ENCODE results near the gene AADACL2.
"Not testable (repeated sequence)": the region's sequence is repeated elsewhere in the genome, so short reads cannot be mapped to it uniquely, and the experiment has no call there.

AADACL2 gene

GRCh38 chr3:151761581-151761980 lies 27.9 kb downstream of the AADACL2 start:
- H3K4me3 ChIP-seq (ENCODE audit: low read length) = no peak overlapping the region
- no peak for DNase-seq (ENCODE audit: low read depth)
- TF ChIP-seq CTCF (conservative IDR thresholded peaks at IDR 0.05; ENCODE audit: low read depth, low read length) = no peak

DNA sequence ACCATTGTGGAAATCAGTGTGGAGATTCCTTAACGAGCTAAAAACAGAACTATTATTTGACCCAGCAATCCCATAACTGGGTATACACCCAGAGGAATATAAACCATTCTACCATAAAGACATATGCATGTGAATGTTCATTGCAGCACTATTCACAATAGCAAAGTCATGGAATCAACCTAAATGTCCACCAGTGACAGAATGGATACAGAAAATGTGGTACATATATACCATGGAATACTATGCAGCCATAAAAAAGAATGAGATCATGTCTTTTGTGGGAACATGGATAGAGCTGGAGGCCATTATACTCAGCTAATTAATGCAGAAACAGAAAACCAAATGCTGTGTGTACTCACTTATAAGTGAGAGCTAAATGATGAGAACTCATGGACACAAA lies 31.0 kb downstream of the AADACL2 start:
- H3K4me3 ChIP-seq (ENCODE audit: low read length); DNase-seq (ENCODE audit: low read depth): not testable (repeated sequence)

DNA sequence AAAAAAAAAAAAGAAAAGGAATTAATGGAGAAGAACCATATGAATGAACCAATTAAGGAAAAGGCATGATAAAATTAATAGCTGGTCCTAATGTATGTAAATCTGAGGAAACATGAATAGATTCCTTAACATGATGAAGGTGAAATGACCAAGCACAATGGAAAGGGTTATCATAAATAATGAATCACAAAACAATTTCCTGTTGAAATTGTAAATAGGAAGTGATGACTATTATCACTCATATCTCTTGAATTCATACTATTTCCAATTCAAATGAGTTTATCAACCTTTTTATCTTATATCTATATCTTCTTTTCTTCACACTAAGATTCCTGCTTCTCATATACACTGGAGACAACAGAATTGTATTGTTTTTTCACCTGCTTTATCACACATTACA lies 32.0 kb downstream of the AADACL2 start:
- DNase-seq (ENCODE audit: low read depth) = no peak
- H3K4me3 ChIP-seq (ENCODE audit: low read length) = no peak overlapping the region
- no peak for TF ChIP-seq CTCF (conservative IDR thresholded peaks at IDR 0.05; ENCODE audit: low read depth, low read length)

DNA sequence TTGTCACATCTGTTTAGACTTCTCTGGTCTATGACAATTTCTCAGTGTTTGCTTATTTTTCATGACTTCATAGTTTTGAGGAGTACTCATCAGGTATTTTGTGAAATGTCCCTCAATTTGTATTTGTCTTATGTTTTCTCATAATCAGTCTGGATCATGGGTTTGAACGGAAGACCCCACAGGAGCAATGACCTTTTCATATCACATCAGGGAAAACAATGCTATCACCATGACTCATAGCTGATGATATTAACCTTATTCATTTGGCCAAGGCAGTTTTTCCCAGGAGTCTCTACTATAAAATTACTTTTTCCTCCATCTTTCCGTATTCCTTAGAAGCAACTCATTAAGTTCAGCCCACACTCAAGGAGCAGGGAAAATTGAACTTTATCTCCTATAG lies 32.7 kb downstream of the AADACL2 start:
- TF ChIP-seq CTCF (conservative IDR thresholded peaks at IDR 0.05; ENCODE audit: low read depth, low read length) = no peak
- peak; percentile 22 for DNase-seq (ENCODE audit: low read depth)
- H3K4me3 ChIP-seq (ENCODE audit: low read length) = no peak overlapping the region

DNA sequence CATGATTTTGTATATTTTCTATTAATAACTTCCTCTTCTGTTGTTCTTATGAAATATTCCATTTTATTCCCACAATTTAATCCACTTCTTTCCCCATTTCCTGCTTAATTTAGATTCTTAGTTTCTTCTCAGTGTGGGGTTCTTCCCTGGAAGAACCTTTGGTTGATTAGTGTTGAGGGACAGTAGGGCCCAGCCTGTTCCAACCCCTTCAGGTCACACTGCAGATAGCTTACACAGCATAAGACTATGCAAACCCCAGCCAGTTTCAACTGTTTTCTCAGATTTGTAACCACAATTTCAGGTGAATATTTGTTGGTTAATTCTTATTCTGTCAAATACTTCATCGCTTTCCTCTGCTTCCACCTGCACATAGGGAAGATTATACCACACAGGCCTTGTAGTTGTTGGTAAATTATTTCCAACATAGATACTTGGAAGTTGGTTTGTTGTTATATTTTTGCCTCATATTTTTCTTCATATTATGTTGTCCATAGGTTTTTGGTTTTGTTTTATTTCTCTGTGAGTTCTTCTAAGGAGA lies 34.7 kb downstream of the AADACL2 start:
- no peak for DNase-seq (ENCODE audit: low read depth)
- no peak for TF ChIP-seq CTCF (conservative IDR thresholded peaks at IDR 0.05; ENCODE audit: low read depth, low read length)
- no peak overlapping the region for H3K4me3 ChIP-seq (ENCODE audit: low read length)

DNA sequence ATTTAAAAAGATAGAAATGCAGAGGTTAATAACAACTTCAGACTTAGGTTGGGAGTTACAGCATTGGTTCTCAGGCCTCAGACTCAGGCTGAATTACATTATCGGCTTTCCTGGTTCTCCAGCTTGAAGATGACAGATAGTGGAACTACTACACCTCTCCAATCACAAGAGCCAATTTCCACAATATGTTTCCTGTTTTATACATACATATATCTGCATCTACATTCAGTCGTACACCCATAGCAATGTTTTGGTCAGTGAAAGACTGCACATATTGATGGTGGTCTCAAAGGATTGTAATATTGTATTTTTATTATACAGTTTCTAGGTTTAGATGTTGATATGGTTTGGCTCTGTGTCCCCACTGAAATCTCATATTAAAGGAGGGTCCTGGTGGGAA lies 35.4 kb downstream of the AADACL2 start:
- DNase-seq (ENCODE audit: low read depth) = no peak
- no peak for TF ChIP-seq CTCF (conservative IDR thresholded peaks at IDR 0.05; ENCODE audit: low read depth, low read length)
- H3K4me3 ChIP-seq (ENCODE audit: low read length) = no peak overlapping the region

DNA sequence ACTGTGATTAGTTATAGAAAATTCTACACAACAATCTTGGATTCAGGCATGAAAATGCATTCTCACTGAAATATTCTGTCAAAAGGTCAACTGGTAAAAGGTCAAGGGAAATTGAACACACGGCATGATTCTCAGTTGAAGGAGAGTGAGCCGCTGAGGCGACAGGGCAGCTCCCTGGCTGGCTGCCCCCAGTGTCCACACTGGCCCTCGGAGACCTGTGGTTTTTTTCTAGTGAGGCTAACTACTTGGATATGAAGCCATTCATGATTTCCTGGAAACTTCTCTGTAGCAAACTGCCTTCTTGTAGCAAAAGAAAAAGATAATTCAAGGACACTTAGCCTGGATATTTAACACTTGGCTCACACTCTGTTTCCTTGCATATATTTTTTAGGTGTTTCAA lies 37.2 kb downstream of the AADACL2 start:
- TF ChIP-seq CTCF (conservative IDR thresholded peaks at IDR 0.05; ENCODE audit: low read depth, low read length) = no peak
- no peak overlapping the region for H3K4me3 ChIP-seq (ENCODE audit: low read length)
- no peak for DNase-seq (ENCODE audit: low read depth)
